GM18526 (cell line): ENCODE results near the gene LRRC75B.
"Not testable (repeated sequence)": the region's sequence is repeated elsewhere in the genome, so short reads cannot be mapped to it uniquely, and the experiment has no call there.

Source experiments
- POLR2A ChIP-seq: IDR thresholded peaks from 3 replicates; pipeline ENCODE4 v1.6.1; 2011; ENCODE audit not compliant: insufficient read length; ENCODE audit errors: extremely low read depth

The LRRC75B gene, protein sequence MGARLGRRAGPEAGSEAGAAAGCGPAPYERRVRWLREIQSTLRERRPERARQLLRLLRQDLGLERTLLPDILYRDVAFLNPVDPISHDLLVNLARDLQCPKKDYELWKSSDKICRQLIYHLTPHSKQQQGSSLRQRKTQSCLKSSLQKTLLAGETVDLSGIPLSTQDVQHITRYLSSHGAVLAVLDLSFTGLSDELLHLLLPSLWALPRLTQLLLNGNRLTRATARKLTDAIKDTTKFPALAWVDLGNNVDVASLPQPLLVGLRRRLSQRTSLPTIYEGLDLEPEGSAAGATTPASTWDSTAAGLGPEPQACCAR

DNA sequence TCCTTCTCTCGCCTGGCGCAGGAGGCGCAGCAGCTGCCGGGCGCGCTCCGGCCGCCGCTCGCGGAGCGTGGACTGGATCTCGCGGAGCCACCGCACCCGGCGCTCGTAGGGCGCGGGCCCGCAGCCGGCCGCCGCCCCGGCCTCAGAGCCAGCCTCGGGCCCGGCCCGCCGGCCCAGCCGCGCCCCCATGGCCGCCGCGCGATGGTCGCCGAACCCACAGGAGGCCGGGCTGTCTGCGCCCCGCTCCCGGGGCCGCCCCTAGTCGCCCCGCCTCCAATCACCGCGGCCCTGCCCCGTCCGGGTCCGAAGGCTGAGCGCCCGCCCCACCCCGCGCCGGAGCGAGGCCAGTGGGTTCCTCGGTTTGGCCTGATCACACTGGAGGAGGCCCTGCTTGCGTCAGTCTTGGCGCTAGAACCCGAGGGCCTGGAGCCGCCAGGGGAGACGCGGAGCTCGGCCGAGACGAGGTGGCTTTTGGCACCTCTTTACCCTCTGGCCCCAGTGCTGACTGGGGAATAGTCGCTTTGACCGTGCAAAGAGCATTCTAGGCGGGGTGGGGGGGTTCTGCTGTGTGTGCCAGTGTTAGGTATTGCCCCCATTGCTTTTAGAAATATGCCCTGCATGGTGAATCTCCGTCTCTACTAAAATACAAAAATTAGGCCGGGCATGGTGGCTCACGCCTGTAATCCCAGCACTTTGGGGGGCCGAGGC is at the start of gene LRRC75B:
LRRC75B (minus strand) TSS at position 223 of the 708 bp plus-strand sequence; CDS start at position 189, 34 bp downstream.
- TF ChIP-seq POLR2A, result peak; percentile 60

DNA sequence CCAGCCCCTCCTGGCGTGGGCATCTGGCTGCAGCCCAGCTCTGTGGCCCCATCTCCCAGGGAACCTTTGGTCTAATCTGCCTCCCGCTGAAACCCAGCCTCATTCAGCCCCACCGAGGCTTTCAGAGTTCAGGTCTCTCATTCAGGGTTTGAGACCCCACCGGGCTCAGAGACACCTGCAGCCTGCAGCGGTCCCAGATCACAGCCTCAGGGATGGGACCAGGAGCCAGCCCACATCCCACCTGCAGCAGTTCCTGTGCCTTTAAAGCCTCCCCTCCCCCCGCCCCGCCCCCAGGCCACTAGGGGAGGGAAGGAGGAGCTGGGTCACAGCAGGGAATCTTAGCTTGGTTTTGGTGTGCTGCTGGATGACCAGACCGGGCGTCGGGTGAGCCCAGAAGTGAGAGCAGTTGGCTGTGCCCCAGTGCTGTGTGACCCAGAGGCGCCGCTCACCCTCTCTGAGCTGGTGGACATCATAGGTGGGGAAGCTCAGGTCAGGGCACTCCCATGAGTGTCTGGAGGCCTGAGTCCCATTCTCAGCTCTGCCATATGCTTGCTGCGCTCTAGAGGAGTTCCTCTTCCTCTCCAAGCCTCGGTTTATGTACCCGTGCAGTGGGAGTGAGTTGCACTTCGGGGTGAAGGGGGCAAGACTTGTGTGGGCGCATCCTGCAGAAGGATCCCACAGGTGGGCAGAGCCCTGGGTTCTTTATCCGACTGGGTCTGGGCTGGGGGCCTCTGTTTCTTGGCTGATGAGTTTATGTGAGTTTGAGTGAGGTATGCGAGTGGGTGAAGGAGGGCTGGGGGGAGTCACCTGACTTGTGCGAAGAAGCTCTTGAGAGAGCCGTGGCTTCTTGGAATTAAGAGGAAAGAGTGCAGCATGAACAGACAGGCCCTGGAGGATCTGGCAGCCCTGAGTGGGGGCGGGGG is 10.2 kb upstream of the LRRC75B start, which contains the start of gene GGT1:
GGT1 (plus strand) TSS at position 347 of the 923 bp plus-strand sequence. CDS start 7,889 bp downstream, outside the sequence.
- TF ChIP-seq POLR2A, result not testable (repeated sequence)

DNA sequence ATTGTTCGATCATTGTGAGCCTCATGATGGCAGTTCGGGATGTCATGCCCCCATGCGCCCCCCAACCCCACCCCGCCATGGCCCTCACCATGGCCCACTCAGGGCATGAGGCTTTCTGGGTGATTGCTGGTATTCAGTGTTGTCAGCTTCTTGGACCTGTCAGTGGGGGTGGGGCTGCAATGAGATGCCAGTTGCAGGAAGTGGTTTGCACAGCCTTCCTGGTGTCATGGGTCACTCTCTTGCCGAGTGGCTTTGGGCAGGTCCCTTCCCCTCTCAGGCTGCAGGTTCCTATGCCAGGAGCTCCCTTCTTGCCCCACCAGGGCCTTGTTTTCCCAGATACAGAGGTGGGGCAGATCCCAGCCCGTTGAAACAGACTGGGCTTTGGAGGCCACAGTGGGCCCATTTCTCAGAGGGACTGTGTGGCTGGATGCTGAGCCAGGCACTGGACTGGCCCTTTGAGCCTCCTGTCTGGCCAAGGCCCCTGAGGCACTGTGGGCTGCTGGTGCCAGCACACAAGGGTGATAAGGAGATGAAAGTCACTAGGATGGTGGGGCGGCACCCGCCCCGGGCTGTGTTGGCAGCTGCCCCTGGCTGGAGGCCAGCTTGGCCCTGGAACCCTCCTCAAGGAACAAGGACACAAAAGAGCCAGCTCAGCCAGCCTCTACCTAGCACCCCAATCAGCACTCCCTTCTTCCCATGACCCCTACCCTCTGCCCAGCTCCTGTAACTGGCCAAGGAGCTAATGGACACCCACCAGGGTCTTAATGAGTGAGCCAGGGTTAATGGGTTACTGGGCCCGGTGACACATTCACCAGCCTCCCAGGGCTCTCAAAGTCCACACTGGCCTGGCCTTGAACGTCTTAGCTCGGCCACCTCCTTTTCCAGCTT is 8.6 kb upstream of the LRRC75B start:
- no peak for TF ChIP-seq POLR2A

DNA sequence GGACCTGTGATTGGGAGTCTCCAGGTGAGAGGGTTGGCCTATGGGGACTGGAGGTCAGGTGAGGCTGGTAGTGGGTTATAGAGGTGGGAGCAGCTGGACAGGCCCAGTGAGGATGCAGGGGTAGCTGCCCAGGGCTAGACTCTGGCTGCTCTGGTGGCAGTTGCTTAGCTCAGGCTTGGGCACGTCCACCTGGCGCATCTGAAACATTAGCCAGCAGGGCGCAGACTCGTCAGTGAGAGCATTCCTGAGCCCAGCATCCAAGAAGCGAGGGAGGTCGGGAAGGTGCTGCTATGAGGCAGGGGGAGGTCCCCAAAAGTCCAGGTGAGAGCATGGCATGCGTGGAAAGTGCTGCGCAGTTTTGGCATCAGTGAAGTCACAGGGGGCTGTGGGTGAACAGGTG is 6.6 kb upstream of the LRRC75B start:
- TF ChIP-seq POLR2A, result no peak

DNA sequence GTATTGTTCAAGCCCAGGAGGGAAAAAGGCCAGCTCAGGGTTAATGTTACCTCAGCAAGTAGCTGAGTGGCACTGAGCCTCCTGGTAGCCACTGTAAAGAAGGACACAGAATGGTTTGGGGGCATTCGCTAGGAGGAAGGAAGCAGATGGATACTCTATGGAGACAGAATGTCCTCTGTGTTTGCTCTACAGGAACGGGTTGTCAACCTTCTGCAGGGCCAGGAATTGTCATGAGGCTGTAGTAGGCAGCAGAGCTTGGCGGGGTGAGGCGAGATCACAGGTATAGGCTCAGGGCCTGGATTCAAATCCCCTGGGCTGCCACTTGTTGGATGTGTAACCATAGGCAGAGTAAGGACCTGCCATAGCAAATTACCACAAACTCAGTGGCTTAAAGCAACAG is 3.0 kb upstream of the LRRC75B start:
- TF ChIP-seq POLR2A, result no peak

DNA sequence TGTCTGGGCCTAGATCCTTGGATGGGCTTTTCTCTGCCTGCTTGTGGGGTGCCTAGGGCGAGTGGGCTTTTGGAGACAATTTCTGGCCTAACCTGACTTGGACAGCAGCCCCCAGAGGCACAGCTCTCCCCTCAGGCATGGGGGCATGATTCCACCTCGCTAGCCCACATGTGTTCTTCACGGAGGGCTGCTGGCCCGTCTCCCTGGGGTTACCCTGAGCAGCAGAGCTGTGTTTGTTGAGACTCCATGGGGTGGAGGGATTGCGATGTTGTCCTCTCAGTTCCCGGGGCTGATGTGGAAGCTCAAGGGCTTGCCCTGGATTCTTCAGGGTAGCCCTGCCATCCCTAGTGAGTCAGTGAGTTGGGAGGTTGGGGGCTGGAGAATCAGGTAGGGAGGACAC is 2.4 kb upstream of the LRRC75B start:
- no peak for TF ChIP-seq POLR2A

DNA sequence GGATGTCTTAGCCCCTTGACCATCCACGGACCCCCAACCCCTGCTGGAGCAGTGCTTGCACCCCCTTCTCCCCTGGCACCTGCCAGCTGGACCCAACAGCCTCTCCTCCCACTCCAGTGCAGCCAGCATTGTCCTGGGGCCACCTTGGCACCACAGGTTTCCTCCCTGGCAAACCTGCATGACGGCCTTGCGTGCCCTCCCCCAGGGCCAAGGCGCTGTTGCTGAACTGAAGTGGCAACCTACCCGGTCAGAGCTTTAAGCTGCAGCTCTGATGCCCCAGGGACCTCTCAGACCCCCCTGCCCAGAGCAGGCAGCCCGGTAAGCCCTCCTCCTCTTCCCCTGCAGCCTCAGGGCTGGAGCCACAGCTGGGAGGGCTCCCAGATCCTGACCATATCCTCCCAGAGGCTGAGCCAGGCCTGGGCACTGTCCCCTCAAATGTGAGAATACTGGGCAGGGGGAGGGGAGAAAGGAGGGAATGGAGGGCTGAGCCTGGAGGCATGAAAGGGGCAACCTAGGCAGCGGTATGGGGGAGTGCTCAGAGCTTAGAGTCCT is 1.8 kb upstream of the LRRC75B start:
- TF ChIP-seq POLR2A, result no peak

DNA sequence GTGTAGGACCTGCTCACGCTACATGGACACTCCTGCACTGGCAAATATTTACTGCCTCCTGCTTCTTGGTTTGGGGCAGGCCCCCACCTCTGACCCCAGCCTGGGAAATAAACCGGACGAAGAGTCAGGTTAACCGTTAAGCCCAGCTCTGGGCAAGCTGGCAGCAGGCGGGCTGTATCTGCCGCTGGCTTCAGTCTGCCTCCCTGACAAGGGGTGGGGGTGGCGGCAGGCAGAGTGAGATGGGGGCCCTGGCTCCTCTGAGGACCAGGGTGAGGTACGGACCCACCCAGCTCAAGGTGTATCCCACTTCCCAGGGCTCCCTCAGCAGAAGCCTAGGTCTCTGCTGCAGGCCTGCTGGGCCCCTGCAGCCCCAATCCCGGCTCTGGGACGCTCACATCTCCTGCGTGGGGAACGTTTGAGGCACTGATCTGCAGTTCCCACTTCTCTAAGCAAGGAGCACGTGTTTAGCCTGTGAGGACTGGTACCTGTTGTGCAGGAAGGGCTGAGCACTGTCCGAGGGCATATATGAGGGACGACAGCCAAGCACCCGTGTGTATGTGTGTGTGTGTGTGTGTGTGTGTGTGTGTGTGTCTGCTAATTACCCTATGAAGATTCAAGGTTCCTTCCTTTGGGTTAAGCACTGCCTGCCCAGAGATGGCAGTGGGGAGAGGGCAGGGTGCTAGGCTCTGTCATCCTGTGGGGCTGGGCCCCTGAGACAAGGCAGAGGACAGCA is 1.1 kb upstream of the LRRC75B start:
- TF ChIP-seq POLR2A, result no peak

DNA sequence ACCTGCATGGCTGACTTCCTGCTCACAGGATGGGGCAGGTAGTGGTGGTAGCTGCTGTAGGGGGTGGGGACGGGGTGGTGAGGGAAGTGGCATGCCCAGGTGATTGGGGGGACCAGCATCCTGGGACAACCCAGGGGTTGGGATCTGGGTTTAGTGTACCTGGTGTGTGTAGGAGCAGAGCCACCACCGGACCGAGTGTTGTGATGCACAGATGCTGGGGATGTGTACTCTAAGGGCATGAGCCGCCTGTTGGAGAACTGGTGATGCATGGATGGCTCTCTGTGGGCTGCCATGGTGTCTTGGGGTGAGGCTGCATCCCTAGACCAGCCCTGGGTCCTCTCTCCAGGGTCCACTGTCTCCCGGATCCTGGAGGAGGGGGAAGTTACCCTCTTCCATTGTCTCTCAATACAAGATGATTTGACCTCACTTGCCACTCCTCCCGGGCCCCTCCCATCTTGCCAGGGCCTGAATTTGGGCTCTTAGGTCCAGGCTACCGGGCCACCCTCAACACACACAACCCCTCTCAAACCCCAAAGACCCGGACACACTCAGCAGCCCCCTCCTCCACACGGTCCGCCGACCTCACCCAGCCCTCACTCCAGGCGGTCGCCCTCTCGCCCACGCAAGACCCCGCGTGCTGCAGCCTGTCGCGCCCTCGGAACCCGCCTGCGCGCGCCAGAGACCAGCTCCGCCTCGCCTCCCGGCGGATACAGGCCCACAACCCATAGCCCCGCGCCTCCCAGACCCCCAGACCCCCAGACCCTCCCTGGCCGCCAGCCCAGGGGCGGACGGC is 619 bp downstream of the LRRC75B start:
- TF ChIP-seq POLR2A, result no peak

DNA sequence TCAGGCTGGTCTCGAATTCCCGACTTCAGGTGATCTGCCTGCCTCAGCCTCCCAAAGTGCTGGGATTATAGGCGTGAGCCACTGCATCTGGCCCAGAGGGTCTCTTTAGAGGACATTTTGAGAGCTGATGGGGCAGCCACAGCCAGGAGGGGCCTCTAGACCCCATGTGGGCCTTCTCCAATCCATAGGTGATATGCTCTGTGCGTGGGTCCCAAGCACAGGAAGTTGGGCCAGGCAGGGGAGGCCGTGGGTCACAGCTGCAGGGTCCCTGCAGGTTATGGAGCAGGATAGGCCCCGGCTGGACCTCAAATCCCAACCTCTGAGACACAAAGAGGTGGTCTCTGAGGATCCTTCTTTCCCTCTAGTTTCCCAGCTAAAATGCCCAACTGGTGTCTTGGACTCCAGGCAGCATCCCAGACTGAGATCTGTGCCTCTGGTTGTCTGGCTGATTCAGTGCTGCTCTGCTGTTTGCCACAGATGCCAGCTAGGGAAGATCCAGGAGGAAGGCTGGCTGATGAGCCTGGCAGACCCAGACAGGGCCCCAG is 1.5 kb downstream of the LRRC75B start:
- no peak for TF ChIP-seq POLR2A

DNA sequence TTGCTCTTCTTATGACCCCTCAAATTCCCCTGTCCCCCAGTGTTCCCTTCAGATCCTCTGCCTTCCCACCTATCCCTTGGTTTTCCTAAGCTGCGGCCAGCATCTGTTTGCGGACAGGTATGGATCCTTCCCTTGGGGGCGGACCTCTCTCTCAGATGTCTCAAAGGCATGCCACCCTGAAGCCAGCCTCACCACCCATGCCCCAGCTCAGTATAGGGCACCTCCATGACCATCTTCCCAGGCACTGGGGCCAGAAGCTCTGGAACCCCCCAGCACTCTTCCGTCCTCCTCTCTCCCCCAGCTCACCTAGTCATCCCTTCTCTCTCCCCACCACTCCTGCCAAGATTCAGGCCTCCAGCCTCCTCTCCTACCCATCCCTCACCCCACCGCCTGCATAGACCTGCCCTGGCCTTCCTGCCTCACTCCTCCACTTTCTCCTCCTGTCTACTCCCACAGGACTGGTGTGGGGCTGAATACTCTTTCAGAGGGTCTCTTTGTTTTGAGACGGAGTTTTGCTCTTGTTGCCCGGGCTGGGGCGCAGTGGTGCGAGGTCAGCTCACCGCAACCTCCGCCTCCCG is 2.2 kb downstream of the LRRC75B start:
- no peak for TF ChIP-seq POLR2A

DNA sequence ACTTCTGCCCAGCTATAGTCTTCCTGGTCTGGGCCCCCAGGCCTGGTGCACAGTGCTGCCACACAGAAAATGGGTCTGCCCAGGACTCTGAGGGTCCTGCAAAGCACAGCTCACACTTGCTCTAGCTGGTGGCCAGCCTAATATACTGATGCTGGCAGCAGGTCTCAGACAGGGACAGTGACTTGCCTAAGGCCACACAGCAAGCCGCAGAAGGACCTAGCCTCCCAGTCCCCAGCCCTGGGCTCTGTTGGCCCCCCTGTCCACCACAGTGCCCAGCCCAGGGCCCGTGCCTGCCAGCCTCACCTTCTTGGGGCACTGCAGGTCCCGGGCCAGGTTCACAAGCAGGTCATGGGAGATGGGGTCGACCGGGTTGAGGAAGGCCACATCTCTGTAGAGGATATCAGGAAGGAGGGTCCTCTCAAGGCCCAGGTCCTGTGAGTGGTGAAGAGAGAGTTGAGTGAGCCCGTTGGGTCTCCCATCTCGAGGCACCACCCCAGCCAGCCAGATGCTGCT is 3.3 kb downstream of the LRRC75B start:
- no peak for TF ChIP-seq POLR2A
